Posterior cingulate gyrus (tissue), 11 donors: Measurements from ENCODE around the gene NOL8.
A peak's percentile ranks its signal among the peaks of the same experiment; 100 is the strongest.

Experiments
- DNase-seq, 10 donors: peaks; one replicate each; pipeline versions ENCODE4 v3.0.0 to v3.0.0-alpha.2; 2020 to 2021; ENCODE audit warnings: mixed read lengths in 3 of 10
- intact Hi-C: fragments of 100-400 bp; cut with DNase I; formaldehyde crosslinking; loops from one replicate; pipeline ENCODE4 v1.15.1; 2023

Gene NOL8

DNA sequence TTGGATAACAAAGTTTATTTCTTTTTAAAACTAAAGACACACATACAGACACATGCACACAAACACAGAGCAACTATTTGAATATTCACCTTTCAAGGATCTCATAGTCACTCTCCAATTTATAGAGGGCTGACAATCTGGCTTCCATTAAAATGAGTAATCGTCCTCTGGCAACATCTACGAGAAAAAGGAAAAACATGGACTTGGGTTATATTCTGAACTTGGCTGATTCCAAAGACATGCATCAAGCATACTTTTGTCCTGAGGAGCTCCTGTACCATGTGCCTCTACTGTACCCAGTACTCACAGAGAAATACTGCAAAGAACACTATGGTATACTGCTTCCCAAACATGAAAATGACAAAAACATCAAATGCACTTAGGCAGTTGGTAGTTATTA, 47.0 kb downstream of the NOL8 start:
- intact Hi-C loops = no loop called here
- DNase-seq = no peak

DNA sequence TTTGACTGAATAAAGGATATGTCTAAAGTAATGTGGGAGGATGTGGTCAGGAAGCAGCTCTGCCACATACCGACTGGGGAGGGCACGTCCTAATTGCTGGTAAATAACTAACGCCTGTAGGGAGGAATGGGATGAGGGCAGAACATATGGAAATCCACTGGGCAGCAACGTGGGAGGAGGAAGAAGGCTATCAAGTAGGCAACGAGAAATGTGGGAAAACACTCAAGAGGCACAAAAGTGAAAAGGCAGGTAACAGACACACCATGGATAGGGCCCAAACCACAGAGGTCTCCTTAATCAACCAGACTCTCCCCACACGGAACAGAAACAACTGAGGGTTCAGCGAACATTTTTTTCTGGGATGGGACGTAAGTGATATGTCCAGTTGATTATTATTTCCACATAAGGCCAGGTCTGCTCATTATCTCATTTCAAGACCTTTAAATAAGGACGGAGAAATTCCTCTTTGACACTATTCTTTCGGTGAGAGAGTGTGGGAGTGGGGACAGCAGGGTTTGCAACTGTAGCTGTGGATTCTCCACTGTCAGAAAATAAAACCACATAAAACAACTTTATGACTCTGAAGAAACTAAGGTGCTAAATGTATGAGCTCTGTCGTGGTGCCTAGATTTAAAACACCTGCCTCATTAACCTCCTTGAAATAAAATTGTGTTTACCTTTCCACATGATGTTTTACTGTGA, 48.7 kb downstream of the NOL8 start:
- DNase-seq = no peak
- intact Hi-C loops = no loop called here

DNA sequence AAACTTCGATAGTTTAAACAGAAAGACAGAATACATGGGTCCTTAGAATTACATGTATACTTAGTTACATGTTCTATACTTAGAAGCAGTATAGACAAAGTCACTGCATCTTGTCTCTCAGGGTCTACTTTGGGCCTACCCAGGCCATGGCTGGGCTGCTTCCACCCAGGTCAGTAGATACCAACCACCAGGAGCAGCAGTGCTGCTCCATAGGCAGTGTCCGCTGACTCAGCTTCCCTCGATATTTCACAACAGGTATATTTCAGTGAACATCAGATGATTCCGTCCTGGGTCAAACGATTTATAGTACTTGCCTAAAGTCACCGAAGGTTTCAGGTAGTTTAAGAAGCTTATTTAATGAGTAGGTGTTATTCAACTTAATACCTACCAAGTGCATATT, 49.6 kb downstream of the NOL8 start:
- intact Hi-C loops = no loop called here
- DNase-seq = no peak

GRCh38 chr9:92270511-92270910, 54.6 kb downstream of the NOL8 start:
- intact Hi-C loops = no loop called here
- DNase-seq = peak in 3 of 10 donors; percentile 11 to 83 (median 27)

- intact Hi-C loops = no loop called here
- DNase-seq = no peak
These were observed 58.7 kb downstream of the NOL8 start for GRCh38 chr9:92266486-92266885.

DNA sequence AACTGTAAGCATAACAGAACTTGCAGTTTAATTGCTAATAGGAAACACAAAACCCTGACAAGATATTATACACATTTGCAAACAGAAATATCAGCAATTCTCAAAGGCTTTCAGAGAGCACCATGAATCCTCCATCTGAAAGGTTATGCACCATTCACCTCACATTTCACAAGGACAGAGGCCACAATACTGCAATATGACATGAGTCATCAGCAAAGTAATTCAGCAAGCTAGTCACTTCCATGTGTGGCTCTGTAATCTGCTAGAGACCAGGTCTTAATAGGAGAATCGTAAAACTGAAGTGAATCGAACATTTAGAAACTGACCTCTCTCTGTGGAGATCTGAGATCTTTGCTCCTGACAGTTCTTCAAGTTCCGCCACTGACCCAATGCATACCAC, 60.0 kb downstream of the NOL8 start:
- no peak for DNase-seq
- intact Hi-C loops = no loop called here

- no peak for DNase-seq
- intact Hi-C loops = no loop called here
These were observed 62.0 kb downstream of the NOL8 start for GRCh38 chr9:92263131-92263530.

DNA sequence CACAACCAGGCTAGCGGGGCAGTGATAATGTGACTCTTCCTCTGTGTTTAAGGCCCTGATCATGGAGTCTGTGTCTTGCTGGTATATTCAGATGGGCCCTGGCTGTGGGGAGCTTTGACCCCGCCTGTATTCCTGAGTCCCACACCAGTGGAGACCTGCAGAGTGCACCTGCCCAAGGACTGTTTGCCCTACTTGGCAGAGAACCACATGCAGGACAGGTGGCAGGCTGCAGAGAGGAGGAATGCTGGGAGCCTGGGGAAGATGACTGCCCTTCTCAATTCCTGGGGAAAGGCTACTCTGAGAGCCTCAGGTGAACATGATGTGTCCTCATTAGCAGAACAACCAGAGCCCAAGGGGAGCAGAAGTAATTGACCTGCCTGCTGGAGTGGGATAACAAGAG, 67.8 kb downstream of the NOL8 start:
- intact Hi-C loops = no loop called here

GRCh38 chr9:92254381-92255337, 70.5 kb downstream of the NOL8 start:
- no peak for DNase-seq

More for the DNA sequence above, 67.8 kb downstream of the NOL8 start:
- DNase-seq = no peak

DNA sequence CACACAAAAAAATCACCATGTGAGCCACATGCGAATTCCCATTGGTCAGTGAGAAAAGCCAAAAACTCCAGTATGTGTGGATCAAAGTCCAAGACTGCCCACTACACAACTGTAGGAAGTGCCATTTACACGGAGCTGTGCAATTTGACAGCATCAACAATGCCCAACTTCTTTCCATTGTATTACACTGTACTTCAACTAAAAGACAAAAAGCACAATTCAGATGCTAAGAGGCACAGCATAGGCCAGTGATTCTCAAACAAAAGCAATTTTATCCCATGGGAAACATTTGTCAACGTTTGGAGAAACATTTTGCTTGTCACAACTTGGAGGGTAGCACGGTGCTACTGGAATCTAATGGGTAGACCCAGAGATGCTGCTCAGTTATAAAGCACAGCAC, 71.5 kb downstream of the NOL8 start:
- intact Hi-C loops = no loop called here
- DNase-seq = no peak

More at GRCh38 chr9:92254381-92255337, 70.5 kb downstream of the NOL8 start:
- intact Hi-C loops = no loop called here

DNA sequence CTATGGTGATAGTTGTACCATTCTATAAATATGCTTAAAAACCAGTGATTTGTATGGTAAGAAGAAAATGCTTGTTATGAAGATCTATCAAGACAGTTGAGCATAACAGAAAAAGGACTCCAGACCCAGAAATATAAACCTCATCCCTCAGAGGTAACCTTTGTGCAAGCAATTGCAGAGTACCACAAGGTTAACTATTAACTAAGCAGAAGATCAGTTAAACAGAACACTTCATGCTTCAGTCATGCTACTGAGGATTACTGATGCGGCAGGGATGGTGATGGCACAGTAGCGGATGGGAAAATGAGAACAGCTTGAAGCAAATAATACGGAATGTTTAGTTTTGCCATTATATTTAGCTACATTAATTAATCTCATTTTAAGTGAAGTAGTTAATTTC, 77.2 kb downstream of the NOL8 start:
- intact Hi-C loops = no loop called here
- no peak for DNase-seq
